22Rv1 (cell line): ENCODE measurements around the gene PYY.
"Not testable (repeated sequence)": the region's sequence is repeated elsewhere in the genome, so short reads cannot be mapped to it uniquely, and the experiment has no call there.

ENCODE experiments used
- H3K27ac ChIP-seq: fragments of 450-650 bp; 2 replicates; pipeline ENCODE4 v1.5.1; 2017
- CTCF ChIP-seq: fragments of 450-650 bp; IDR thresholded peaks from 2 replicates; pipeline ENCODE4 v1.5.1; 2017; ENCODE audit warnings: mild to moderate bottlenecking
- ZFX ChIP-seq: fragments of 450-650 bp; IDR thresholded peaks from 2 replicates; pipeline ENCODE4 v1.6.1; 2017; ENCODE audit warnings: antibody characterized with exemption, borderline replicate concordance

PYY gene

GRCh38 chr17:43953746-43954145 is at the start of gene PYY:
Gene PYY, minus strand, starts transcription at chr17:43953940. Its CDS starts 457 bp downstream, at chr17:43953483.
- no peak within 1 kb of the TSS for H3K27ac ChIP-seq

GRCh38 chr17:44002141-44002848 is 48.6 kb upstream of the PYY start:
- no peak overlapping the region for H3K27ac ChIP-seq
- no peak for TF ChIP-seq CTCF
- no peak for TF ChIP-seq ZFX

More at GRCh38 chr17:43953746-43954145, at the start of gene PYY:
- no peak for TF ChIP-seq ZFX
- TF ChIP-seq CTCF = no peak

- no peak for TF ChIP-seq CTCF
- TF ChIP-seq ZFX = no peak
- H3K27ac ChIP-seq = no peak overlapping the region
Observed at GRCh38 chr17:44001461-44001920, 47.8 kb upstream of the PYY start.

GRCh38 chr17:44000871-44001460 is 47.2 kb upstream of the PYY start:
- no peak for TF ChIP-seq ZFX
- TF ChIP-seq CTCF = no peak
- no peak overlapping the region for H3K27ac ChIP-seq

- TF ChIP-seq ZFX (no peak), CTCF (no peak)
- no peak overlapping the region for H3K27ac ChIP-seq
Observed at GRCh38 chr17:44000141-44000860, 46.6 kb upstream of the PYY start.

GRCh38 chr17:43999024-43999423 is 45.3 kb upstream of the PYY start:
- TF ChIP-seq ZFX (no peak), CTCF (no peak)
- no peak overlapping the region for H3K27ac ChIP-seq

- TF ChIP-seq ZFX = no peak
- no peak for TF ChIP-seq CTCF
- no peak overlapping the region for H3K27ac ChIP-seq
Observed at GRCh38 chr17:43998552-43998951, 44.8 kb upstream of the PYY start.

GRCh38 chr17:43997180-43997579 is 43.4 kb upstream of the PYY start:
- not testable (repeated sequence) for H3K27ac ChIP-seq
